ENCODE results near the gene NFASC.

DNA sequence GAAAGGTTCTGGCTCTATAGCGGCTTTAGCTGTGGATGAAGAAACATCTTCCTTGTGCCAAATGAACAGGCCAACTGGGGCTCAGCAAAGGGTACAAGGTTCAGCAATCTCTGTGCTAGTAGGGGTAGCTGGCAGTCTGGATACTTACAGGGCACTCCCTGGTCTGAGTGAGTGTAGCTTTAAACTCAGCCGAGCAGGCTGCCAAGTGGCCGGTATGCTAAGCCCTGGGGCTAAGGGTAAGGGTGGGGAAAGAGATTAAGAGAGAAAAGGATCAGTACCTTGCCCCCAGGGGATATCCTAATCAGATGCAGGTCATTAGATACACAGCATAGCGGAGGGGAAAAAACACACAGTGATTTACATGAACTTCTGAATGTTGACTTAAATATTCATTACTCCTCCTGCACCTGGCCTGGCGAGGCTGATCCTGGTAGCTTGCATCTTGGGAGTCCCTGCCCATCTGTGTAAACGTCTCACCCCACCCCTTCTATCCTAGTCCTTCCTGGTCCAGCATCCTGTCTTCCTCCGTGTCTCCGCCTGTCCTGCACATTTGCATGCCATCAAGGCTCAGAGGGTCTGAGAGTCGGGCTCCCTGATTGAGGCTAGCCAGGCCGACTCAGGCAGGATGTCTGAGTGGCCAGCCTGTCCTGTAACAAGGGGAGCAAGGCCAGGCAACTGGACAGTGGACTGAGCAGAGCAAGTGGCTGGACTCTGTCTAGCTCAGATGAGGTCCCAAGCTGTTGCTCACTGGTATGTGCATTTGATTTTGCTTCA lies 132.9 kb downstream of the NFASC start:
- TF ChIP-seq, protein P1, sequence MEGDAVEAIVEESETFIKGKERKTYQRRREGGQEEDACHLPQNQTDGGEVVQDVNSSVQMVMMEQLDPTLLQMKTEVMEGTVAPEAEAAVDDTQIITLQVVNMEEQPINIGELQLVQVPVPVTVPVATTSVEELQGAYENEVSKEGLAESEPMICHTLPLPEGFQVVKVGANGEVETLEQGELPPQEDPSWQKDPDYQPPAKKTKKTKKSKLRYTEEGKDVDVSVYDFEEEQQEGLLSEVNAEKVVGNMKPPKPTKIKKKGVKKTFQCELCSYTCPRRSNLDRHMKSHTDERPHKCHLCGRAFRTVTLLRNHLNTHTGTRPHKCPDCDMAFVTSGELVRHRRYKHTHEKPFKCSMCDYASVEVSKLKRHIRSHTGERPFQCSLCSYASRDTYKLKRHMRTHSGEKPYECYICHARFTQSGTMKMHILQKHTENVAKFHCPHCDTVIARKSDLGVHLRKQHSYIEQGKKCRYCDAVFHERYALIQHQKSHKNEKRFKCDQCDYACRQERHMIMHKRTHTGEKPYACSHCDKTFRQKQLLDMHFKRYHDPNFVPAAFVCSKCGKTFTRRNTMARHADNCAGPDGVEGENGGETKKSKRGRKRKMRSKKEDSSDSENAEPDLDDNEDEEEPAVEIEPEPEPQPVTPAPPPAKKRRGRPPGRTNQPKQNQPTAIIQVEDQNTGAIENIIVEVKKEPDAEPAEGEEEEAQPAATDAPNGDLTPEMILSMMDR (IDR thresholded peaks at IDR 0.05) = no peak
- TF ChIP-seq POLR2AphosphoS5 (IDR thresholded peaks at IDR 0.05; ENCODE audit: low read depth, low read length) = no peak
- TF ChIP-seq, protein P2, sequence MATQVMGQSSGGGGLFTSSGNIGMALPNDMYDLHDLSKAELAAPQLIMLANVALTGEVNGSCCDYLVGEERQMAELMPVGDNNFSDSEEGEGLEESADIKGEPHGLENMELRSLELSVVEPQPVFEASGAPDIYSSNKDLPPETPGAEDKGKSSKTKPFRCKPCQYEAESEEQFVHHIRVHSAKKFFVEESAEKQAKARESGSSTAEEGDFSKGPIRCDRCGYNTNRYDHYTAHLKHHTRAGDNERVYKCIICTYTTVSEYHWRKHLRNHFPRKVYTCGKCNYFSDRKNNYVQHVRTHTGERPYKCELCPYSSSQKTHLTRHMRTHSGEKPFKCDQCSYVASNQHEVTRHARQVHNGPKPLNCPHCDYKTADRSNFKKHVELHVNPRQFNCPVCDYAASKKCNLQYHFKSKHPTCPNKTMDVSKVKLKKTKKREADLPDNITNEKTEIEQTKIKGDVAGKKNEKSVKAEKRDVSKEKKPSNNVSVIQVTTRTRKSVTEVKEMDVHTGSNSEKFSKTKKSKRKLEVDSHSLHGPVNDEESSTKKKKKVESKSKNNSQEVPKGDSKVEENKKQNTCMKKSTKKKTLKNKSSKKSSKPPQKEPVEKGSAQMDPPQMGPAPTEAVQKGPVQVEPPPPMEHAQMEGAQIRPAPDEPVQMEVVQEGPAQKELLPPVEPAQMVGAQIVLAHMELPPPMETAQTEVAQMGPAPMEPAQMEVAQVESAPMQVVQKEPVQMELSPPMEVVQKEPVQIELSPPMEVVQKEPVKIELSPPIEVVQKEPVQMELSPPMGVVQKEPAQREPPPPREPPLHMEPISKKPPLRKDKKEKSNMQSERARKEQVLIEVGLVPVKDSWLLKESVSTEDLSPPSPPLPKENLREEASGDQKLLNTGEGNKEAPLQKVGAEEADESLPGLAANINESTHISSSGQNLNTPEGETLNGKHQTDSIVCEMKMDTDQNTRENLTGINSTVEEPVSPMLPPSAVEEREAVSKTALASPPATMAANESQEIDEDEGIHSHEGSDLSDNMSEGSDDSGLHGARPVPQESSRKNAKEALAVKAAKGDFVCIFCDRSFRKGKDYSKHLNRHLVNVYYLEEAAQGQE (IDR thresholded peaks at IDR 0.05; ENCODE audit: insufficient read depth in 1 of 2, low read depth in 2 of 2, low read length in 1 of 2) = no peak
